ENCODE data around the gene EFCAB6.

DNA sequence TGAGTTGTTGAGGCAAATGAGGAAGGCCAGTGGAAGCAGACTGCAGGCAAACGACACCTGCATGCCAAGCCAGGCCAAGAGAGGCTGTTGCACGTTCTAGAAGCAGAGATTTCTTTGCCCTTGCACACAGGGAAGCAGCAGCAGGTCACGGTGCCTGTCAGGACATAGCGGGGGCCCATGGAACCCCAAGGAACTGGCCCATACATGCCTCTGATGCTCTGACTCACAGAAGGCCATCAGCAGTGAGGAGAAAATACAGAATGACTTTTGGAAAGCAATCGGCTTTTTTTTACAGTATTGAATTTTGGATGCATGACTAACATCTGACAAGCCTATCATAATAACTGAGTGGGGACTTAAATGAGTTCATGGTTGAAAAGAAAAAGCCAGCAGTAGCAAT, 276.4 kb downstream of the EFCAB6 start:
- TF ChIP-seq, protein P1, sequence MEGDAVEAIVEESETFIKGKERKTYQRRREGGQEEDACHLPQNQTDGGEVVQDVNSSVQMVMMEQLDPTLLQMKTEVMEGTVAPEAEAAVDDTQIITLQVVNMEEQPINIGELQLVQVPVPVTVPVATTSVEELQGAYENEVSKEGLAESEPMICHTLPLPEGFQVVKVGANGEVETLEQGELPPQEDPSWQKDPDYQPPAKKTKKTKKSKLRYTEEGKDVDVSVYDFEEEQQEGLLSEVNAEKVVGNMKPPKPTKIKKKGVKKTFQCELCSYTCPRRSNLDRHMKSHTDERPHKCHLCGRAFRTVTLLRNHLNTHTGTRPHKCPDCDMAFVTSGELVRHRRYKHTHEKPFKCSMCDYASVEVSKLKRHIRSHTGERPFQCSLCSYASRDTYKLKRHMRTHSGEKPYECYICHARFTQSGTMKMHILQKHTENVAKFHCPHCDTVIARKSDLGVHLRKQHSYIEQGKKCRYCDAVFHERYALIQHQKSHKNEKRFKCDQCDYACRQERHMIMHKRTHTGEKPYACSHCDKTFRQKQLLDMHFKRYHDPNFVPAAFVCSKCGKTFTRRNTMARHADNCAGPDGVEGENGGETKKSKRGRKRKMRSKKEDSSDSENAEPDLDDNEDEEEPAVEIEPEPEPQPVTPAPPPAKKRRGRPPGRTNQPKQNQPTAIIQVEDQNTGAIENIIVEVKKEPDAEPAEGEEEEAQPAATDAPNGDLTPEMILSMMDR (IDR thresholded peaks at IDR 0.05; ENCODE audit: low read depth, low read length, poor library complexity, severe bottlenecking): no peak
- no peak for TF ChIP-seq EZH2phosphoT487 (IDR thresholded peaks at IDR 0.05; ENCODE audit: borderline replicate concordance, low read length)

Data from DOHH2 (cell line).